AG09319 (cell line): Measurements from ENCODE around the gene DRD4.
"Not testable (repeated sequence)": the region's sequence is repeated elsewhere in the genome, so short reads cannot be mapped to it uniquely, and the experiment has no call there.

Experiments
- DNase-seq: peaks from one replicate; pipeline ENCODE4 v3.0.0-alpha.2; 2010; ENCODE audit warnings: low read depth; ENCODE audit errors: extremely low read depth
- TF ChIP-seq, protein P1 (sequence below): IDR thresholded peaks from 2 replicates; pipeline ENCODE4 v1.5.1; 2011; ENCODE audit warnings: low read depth, mild to moderate bottlenecking, inconsistent platforms, low read length, moderate library complexity

The DRD4 gene

DNA sequence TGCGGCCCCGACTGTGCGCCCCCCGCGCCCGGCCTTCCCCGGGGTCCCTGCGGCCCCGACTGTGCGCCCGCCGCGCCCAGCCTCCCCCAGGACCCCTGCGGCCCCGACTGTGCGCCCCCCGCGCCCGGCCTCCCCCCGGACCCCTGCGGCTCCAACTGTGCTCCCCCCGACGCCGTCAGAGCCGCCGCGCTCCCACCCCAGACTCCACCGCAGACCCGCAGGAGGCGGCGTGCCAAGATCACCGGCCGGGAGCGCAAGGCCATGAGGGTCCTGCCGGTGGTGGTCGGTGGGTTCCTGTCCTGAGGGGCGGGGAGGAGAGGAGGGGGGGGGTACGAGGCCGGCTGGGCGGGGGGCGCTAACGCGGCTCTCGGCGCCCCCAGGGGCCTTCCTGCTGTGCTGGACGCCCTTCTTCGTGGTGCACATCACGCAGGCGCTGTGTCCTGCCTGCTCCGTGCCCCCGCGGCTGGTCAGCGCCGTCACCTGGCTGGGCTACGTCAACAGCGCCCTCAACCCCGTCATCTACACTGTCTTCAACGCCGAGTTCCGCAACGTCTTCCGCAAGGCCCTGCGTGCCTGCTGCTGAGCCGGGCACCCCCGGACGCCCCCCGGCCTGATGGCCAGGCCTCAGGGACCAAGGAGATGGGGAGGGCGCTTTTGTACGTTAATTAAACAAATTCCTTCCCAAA is 3.1 kb downstream of the DRD4 start:
- TF ChIP-seq, protein P1, sequence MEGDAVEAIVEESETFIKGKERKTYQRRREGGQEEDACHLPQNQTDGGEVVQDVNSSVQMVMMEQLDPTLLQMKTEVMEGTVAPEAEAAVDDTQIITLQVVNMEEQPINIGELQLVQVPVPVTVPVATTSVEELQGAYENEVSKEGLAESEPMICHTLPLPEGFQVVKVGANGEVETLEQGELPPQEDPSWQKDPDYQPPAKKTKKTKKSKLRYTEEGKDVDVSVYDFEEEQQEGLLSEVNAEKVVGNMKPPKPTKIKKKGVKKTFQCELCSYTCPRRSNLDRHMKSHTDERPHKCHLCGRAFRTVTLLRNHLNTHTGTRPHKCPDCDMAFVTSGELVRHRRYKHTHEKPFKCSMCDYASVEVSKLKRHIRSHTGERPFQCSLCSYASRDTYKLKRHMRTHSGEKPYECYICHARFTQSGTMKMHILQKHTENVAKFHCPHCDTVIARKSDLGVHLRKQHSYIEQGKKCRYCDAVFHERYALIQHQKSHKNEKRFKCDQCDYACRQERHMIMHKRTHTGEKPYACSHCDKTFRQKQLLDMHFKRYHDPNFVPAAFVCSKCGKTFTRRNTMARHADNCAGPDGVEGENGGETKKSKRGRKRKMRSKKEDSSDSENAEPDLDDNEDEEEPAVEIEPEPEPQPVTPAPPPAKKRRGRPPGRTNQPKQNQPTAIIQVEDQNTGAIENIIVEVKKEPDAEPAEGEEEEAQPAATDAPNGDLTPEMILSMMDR = no peak
- no peak for DNase-seq

DNA sequence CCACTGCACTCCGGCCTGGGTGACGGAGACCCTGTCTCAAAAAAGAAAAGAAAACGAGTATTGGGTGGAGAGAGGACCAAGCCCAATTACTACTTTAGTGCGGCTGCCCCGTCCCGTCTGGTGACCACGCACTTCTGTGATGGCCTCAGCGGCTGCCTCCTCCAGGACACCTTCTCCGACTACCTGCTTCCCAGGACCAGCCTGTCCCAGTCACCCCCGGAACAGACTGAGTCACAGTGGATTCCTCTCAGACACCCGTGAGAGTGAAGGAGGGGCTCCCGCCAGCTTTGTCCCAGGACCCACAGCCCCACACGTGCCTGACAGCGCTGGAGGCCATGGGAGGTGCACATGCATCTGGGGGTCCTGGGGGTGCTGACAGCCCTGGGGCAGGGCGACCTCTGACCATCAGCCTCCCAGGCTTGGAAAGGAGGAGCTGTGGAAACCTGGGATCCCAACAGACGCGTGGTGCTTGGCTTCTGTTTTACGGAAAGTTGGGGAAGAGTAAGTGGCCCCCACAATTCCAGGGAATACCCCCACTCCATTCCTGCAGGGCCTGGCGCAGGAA is 4.8 kb downstream of the DRD4 start:
- no peak for DNase-seq
- TF ChIP-seq, protein P1 = no peak

DNA sequence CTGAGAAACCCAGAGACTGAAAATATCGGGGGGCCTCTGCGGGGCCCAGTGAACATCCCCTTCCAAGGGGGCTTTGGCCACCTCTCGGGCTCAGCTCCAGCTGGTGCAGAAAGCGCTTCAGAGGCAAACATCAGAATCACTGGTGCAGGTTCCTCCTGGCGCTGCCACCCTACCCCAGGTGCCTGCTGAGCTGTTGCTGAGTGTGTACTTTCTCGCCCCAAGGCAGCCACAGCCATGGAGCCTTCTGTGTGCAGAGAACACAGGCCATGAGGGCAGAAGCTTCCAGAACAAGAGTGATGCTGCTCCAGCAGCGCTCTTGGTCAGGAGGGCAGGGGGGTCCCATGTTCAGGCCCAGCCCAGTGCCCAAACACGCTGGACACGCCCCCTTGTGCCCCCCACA is 6.3 kb downstream of the DRD4 start:
- no peak for DNase-seq
- TF ChIP-seq, protein P1 = no peak

DNA sequence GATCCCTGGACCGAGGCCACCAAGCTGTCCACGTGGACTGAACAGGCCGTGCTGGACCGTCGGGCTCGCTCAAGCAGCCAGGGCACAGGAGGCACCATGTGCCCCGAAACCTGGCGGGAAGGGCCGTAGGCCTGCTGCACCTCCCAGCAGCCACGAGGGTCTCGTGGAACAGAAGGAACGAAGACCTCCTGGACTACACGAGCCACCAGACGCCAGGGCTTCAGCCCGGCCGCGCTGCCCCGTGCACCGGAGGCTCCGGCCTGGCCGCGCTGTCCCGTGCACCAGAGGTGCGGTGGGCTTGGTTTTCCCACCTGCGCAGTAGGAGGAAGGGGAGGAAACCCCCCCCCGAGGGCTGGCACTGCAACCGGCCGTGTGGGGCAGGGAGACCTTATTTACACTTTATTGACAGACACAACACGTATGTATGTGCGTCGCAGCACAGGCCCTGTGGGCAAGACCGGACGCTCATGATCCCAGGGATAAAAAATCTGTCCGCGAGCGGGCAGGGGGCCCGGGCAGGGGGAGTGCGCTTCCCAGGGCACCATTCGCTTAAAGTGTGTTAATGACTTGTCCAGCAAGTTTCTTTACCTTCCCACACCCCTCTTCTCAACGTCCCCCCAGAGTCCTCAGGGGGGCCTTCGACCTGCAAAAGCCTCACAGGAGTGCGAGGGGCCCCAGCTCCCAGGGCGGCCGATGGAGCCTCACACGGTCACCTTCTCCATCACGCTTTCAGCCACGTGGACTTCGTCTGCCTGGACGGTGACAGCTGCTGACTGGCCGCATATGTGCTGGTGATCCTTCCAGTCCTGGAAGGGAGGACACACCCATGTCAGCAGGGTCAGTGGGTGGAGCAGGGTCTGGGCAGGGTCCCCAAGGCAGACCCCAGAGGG is 7.0 kb downstream of the DRD4 start:
- DNase-seq = no peak
- TF ChIP-seq, protein P1 = no peak

DNA sequence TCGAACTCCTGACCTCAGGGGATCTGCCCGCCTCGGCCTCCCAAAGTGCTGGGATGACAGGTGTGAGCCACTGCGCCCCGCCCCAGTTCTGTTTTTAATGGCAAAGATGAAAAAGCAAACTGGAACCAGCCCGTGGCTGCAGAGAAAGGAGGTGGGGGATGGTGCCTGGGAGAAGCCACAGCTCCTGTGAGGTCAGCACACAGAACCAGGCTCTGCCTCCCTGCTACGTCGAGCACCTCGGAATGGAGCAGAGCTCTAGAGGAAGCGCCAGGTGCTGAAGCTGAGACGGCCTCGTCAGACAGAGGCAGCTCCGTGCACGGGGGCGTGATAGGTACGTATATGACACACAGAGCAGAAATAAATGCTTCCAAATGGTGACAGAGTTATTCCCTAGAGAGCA is 8.5 kb downstream of the DRD4 start:
- no peak for DNase-seq
- TF ChIP-seq, protein P1 = no peak

DNA sequence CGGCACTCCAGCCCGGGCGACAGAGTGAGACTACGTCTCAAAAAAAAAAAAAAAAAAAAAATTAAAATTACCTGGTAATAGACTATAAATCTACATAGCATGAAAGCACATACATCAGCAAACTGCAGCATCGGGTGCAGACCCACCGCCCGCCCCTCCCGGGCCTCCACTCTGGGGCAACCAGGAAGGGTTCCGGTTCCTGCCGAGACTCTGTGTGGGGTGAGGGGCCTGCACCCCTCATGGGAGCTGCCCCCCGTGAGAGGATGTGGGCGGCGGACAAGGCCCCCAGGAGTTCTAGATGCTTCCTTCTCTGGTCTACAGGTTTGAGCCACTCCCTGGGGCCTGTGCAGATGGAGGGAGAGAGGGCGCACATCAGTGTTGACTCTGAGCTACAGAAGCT is 9.1 kb downstream of the DRD4 start:
- DNase-seq = no peak

DNA sequence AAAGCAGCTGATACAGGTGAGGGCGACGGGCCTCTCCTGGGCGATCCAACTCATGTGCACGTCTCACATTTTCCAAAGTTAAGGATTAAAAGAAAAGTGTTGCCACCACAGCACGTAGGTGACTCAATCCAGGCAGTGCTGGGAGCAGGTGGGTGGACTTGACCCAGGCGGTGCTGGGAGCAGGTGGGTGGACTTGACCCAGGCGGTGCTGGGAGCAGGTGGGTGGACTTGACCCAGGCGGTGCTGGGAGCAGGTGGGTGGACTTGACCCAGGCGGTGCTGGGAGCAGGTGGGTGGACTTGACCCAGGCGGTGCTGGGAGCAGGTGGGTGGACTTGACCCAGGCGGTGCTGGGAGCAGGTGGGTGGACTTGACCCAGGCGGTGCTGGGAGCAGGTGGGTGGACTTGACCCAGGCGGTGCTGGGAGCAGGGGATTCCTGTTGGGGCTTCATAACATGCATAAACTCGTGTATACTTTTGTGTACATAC is 10.6 kb downstream of the DRD4 start:
- DNase-seq = not testable (repeated sequence)

More for the DNA sequence above, 9.1 kb downstream of the DRD4 start:
- TF ChIP-seq, protein P1 = no peak
